Motor neuron (in vitro differentiated cells): ENCODE results near the gene MNS1. TPM values are rescaled to one million over a fixed set of nuclear protein-coding genes. Genes with fewer than 3 reads are reported as not detected.
A peak's percentile ranks its signal among the peaks of the same experiment; 100 is the strongest.
"Not testable (repeated sequence)": the region's sequence is repeated elsewhere in the genome, so short reads cannot be mapped to it uniquely, and the experiment has no call there.

Experiments
- ATAC-seq, 8 experiments: fragments of 200-7000 bp; cut with Tn5 transposase; replicated peaks in 6 of 8; 2 replicates each; pipeline ENCODE4 v1.8.0; 2021; ENCODE audit warnings: mild to moderate bottlenecking in 8 of 8, moderate library complexity in 8 of 8
- H3K27ac ChIP-seq, 2 donors: fragments of 250-450 bp; sonication (Bioruptor Pico); 2 replicates each; pipeline ENCODE4 v1.9.0; 2021; ENCODE audit warnings: antibody characterized with exemption in 2 of 2, mild to moderate bottlenecking in 2 of 2, moderate library complexity in 1 of 2
- H3K4me1 ChIP-seq, 2 donors: fragments of 250-450 bp; sonication (Bioruptor Pico); replicated peaks in 1 of 2; 2 replicates each; pipeline ENCODE4 v1.6.1; 2021; ENCODE audit warnings: antibody characterized with exemption in 2 of 2, mild to moderate bottlenecking in 2 of 2, moderate library complexity in 1 of 2
- H3K4me3 ChIP-seq, 5 donors: fragments of 250-450 bp; sonication (Bioruptor Pico); 2 replicates each; pipeline ENCODE4 v1.9.0; 2021; ENCODE audit warnings: antibody characterized with exemption in 5 of 5, mild to moderate bottlenecking in 5 of 5, moderate library complexity in 4 of 5
- WGBS, 10 experiments: fragments of 450-650 bp; shearing (Covaris generic); methylation state at CpG; one replicate each; pipeline ENCODE4 v1.0.0; 2022; 5-methylcytosine and 5-hydroxymethylcytosine counted together
- in situ Hi-C, 9 experiments: fragments of 400-800 bp; cut with MboI; loops; one replicate each; pipeline ENCODE4 v1.15.0; 2021; ENCODE audit warnings: low sequenced_read_pairs in 9 of 9, low pct_unique_long_range_greater_than_20kb in 2 of 9; ENCODE audit not compliant: unreplicated experiment in 9 of 9
- total RNA-seq, 8 experiments: library from RNA; unstranded; fragments of 300-600 nt; gene quantifications; 2 replicates each; pipeline versions ENCODE4 v1.2.3 to v1.2.4, GENCODE V29; 2022

The MNS1 gene, protein sequence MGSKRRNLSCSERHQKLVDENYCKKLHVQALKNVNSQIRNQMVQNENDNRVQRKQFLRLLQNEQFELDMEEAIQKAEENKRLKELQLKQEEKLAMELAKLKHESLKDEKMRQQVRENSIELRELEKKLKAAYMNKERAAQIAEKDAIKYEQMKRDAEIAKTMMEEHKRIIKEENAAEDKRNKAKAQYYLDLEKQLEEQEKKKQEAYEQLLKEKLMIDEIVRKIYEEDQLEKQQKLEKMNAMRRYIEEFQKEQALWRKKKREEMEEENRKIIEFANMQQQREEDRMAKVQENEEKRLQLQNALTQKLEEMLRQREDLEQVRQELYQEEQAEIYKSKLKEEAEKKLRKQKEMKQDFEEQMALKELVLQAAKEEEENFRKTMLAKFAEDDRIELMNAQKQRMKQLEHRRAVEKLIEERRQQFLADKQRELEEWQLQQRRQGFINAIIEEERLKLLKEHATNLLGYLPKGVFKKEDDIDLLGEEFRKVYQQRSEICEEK
- 10 to 100 TPM in 1 of 8 experiments, 1 to 10 TPM in 5, under 1 TPM in 1, not detected in 1; 0.75 to 22.4 (median 2.3) TPM for total RNA-seq

- peaks cover 0 to 4% of the 10 kb centered on the region in 2 donors for H3K4me1 ChIP-seq
- peak; percentile 93 to 100 (median 100) for ATAC-seq
- 0 to 68% (median 20%) methylated on average over 1 to 33 of the region's 38 CpGs; no CpG with 5 or more reads in 1 of the 10 experiments for WGBS, 10 experiments
- in situ Hi-C loops = no loop called here
- H3K4me3 ChIP-seq = peak within 1 kb of the TSS; percentile 32 to 44 (median 37)
- H3K27ac ChIP-seq = no peak within 1 kb of the TSS
These were observed at the start of gene MNS1 for GRCh38 chr15:56464893-56465520. Gene MNS1 (minus strand): TSS chr15:56465137. CDS start chr15:56464972, 165 bp downstream.

- H3K4me1 ChIP-seq = peaks cover 0 to 5% of the 10 kb centered on the region in 2 donors
- no peak overlapping the region for H3K27ac ChIP-seq
- WGBS, 10 experiments = 23 to 46% (median 27%) methylated on average over 3 to 7 of the region's 7 CpGs; no CpG with 5 or more reads in 1 of the 10 experiments
- in situ Hi-C loops = loop anchor here in 6 of 9 experiments (10.0 to 25.0 kb wide), 6 partner anchors 316 to 1041 kb away; no protein-coding TSS in a partner anchor
- peak; percentile 56 to 98 (median 80) for ATAC-seq
- H3K4me3 ChIP-seq = no peak overlapping the region
These were observed 31.7 kb upstream of the MNS1 start for GRCh38 chr15:56496635-56497034.

- ATAC-seq = peak in 4 of 8 experiments; percentile 23 to 59 (median 49)
- in situ Hi-C loops = loop anchor here in 6 of 9 experiments (10.0 to 25.0 kb wide), 6 partner anchors 317 to 1042 kb away; no protein-coding TSS in a partner anchor
- WGBS, 10 experiments = 40 to 100% (median 62%) methylated on average over 1 to 3 of the region's 3 CpGs; no CpG with 5 or more reads in 2 of the 10 experiments
- H3K4me1 ChIP-seq = peaks cover 0 to 5% of the 10 kb centered on the region in 2 donors
- no peak overlapping the region for H3K27ac ChIP-seq
- H3K4me3 ChIP-seq = no peak overlapping the region
These were observed 30.6 kb upstream of the MNS1 start for GRCh38 chr15:56495533-56495932.

DNA sequence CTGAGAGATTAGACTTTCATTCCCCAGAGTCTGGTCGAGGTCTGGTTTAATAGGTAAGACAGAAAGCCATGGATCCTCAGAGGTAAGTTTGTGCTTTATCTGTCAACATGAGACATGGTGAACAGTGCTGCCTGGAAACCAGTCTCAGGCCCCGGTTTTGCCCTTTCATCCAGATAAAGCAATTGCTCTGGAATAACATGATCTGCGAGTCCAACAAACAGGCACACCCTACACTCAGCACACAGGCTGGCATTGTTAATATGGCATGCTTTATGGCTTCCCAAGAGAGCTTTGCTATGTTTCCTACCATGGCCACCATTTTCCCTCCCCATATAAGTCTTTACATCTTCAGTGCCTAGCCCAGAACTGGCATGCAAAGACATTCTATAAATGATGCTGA lies 30.1 kb upstream of the MNS1 start:
- peak in 1 of 8 experiments; percentile 61 for ATAC-seq
- peaks cover 0 to 5% of the 10 kb centered on the region in 2 donors for H3K4me1 ChIP-seq

GRCh38 chr15:56492791-56493555 lies 28.0 kb upstream of the MNS1 start:
- 84 to 100% (median 100%) methylated on average over 2 to 4 of the region's 4 CpGs; no CpG with 5 or more reads in 5 of the 10 experiments for WGBS, 10 experiments
- H3K27ac ChIP-seq = no peak overlapping the region
- no peak overlapping the region for H3K4me3 ChIP-seq
- H3K4me1 ChIP-seq = peaks cover 0 to 5% of the 10 kb centered on the region in 2 donors
- ATAC-seq = no peak
- in situ Hi-C loops = loop anchor here in 6 of 9 experiments (10.0 to 25.0 kb wide), 6 partner anchors 319 to 1044 kb away; no protein-coding TSS in a partner anchor

More for the DNA sequence above, 30.1 kb upstream of the MNS1 start:
- 0 to 86% (median 55%) methylated on average over 1 to 3 of the region's 3 CpGs; no CpG with 5 or more reads in 2 of the 10 experiments for WGBS, 10 experiments
- H3K4me3 ChIP-seq = no peak overlapping the region
- no peak overlapping the region for H3K27ac ChIP-seq
- in situ Hi-C loops = loop anchor here in 6 of 9 experiments (10.0 to 25.0 kb wide), 6 partner anchors 317 to 1042 kb away; no protein-coding TSS in a partner anchor

DNA sequence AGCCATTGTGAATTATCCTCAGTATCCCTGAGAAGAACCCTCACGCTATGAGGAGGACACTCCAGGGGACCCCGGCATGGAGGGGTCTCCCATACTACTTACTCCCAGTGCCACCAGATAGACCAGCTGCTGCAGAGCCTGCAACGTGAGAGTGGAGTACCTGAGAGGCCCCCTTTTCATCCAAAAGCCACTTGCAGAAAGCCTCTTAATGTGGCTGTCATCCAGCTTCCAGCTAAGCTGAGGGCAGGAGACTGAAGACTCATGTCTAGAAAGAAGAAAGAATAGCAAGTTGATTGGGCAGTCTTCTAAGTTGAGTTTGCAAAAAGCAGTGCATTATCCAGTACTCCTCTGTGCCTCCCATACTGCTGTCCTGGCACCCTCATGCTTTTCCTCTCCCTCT lies 27.3 kb upstream of the MNS1 start:
- peaks cover 0 to 5% of the 10 kb centered on the region in 2 donors for H3K4me1 ChIP-seq
- no peak overlapping the region for H3K4me3 ChIP-seq
- 50 to 100% (median 78%) methylated on average over 1 to 3 of the region's 3 CpGs; no CpG with 5 or more reads in 6 of the 10 experiments for WGBS, 10 experiments
- no peak for ATAC-seq
- in situ Hi-C loops = loop anchor here in 6 of 9 experiments (10.0 to 25.0 kb wide), 6 partner anchors 320 to 1045 kb away; no protein-coding TSS in a partner anchor
- no peak overlapping the region for H3K27ac ChIP-seq

DNA sequence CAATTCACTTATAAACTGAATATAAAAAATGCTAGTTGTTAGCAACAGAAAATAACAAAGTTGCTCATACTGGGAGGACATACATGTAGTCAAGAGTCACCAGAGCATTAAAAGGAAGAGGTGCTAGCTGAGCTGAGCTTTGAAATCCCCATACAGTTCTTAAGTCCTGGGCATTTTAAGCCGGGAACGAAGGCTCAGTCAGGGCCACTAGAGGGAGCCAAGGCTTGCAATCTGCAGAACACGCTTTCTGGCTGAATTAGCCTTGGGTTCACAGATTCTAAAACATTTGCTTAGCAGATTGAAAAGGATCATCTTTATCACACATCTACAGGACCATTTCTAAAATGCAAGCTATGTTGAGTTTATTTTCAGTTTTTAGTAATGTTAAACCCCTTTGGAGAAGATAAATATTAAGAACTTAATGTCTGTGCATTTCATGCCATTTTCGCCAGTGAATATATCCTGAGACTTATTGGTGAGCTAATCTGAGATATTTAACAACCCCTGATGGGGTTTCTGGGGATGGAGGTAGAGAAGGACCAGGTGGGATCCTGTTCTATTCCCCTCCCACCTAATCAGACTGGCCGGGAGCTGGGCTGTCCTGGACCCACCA lies 26.3 kb upstream of the MNS1 start:
- H3K27ac ChIP-seq = no peak overlapping the region
- peak; percentile 49 to 87 (median 78) for ATAC-seq
- H3K4me1 ChIP-seq = peaks cover 0 to 5% of the 10 kb centered on the region in 2 donors
- no peak overlapping the region for H3K4me3 ChIP-seq
- WGBS, 10 experiments = 0 to 100% (median 19%) methylated on average over 1 to 4 of the region's 5 CpGs; no CpG with 5 or more reads in 2 of the 10 experiments
- in situ Hi-C loops = loop anchor here in 6 of 9 experiments (10.0 to 25.0 kb wide), 6 partner anchors 321 to 1046 kb away; no protein-coding TSS in a partner anchor

- Histone ChIP-seq H3K4me3 (no peak overlapping the region), H3K27ac (no peak overlapping the region), H3K4me1 (peaks cover 0 to 3% of the 10 kb centered on the region in 2 donors)
- 43 to 100% (median 100%) methylated on average over 1 of the region's 1 CpG; no CpG with 5 or more reads in 6 of the 10 experiments for WGBS, 10 experiments
- in situ Hi-C loops = loop anchor here in 6 of 9 experiments (10.0 to 25.0 kb wide), 6 partner anchors 322 to 1047 kb away; no protein-coding TSS in a partner anchor
- no peak for ATAC-seq
These were observed 25.5 kb upstream of the MNS1 start for GRCh38 chr15:56490461-56490860.

DNA sequence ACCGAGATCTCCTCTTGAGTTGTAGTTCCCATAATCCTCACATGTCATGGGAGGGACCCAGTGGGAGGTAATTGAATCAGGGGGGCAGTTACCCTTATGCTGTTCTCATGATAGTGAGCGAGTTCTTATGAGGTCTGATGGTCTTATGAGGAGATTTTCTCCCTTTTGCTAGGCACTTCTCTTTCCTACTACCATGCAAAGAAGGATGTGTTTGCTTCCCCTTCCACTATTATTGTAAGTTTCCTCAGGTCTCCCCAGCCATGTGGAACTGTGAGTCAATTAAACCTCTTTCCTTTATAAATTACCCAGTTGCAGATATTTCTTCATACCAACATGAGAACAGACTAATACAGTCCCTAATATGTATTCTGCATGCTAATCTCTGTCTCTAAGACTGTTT lies 21.3 kb upstream of the MNS1 start:
- in situ Hi-C loops = loop anchor here in 6 of 9 experiments (25.0 kb wide), 5 partner anchors 326 to 1051 kb away; no protein-coding TSS in a partner anchor
- H3K4me3 ChIP-seq, ATAC-seq, H3K4me1 ChIP-seq, H3K27ac ChIP-seq: not testable (repeated sequence)
- 50 to 90% (median 83%) methylated on average over 1 to 2 of the region's 2 CpGs; no CpG with 5 or more reads in 5 of the 10 experiments for WGBS, 10 experiments

DNA sequence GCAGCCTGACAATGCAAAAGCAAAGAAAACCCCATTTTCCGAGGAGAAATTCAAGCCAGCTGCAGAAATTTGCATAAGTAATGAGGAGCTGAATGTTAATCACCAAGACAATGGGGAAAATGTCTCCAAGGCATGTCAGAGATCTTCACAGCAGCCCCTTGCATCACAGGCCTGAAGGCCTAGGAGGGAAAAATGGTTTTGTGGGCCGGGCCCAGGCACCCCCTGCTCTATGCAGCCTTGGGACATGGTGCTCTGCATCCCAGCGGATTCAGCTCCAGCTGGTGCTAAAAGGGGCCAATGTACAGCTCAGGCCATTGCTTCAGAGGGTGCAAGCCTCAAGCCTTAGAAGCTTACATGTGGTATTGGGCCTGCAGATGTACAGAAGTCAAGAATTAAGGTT lies 20.5 kb upstream of the MNS1 start:
- not testable (repeated sequence) for H3K4me3 ChIP-seq, H3K4me1 ChIP-seq, H3K27ac ChIP-seq, ATAC-seq
- WGBS, 10 experiments = 7 to 100% (median 82%) methylated on average over 1 to 3 of the region's 3 CpGs; no CpG with 5 or more reads in 1 of the 10 experiments
- in situ Hi-C loops = loop anchor here in 6 of 9 experiments (25.0 kb wide), 5 partner anchors 327 to 1052 kb away; no protein-coding TSS in a partner anchor

DNA sequence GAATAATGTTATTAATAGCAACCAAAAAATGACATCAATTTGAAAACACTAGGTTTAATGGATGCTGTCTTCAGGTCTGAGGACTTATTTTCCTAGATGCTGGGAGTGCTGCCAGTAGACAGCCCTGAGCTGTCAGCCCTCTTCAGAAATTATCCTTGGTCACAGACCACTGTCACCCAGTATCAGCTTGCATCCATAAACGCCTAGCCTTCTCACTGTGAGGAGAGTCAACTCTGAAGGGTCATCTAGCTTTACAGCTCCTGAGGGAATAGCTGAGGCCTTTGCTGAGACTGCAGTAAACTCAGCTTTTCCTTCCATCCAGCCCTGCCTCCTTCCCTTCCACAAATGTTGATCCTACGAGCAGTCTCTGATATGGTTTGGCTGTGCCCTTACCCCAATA lies 19.4 kb upstream of the MNS1 start:
- Histone ChIP-seq H3K4me3 (no peak overlapping the region), H3K27ac (no peak overlapping the region), H3K4me1 (no peaks in the 10 kb centered on the region)
- 29 to 83% (median 58%) methylated on average over 1 to 2 of the region's 2 CpGs; no CpG with 5 or more reads in 4 of the 10 experiments for WGBS, 10 experiments
- peak in 2 of 8 experiments; percentile 28 to 30 for ATAC-seq
- in situ Hi-C loops = loop anchor here in 6 of 9 experiments (25.0 kb wide), 5 partner anchors 328 to 1053 kb away; no protein-coding TSS in a partner anchor
